CD14-positive monocyte (primary cell): Measurements from ENCODE around the gene ACO2. TPM values are rescaled to one million over a fixed set of nuclear protein-coding genes. Genes with fewer than 3 reads are reported as not detected.
A peak's percentile ranks its signal among the peaks of the same experiment; 100 is the strongest.

Experiments
- DNase-seq, 3 donors: peaks; one replicate each; pipeline ENCODE4 v3.0.0-alpha.2; 2011 to 2022
- H2AFZ ChIP-seq: 2 replicates; pipeline ENCODE4 v1.6.0; 2012; ENCODE audit warnings: mild to moderate bottlenecking, low read depth, low read length, inconsistent platforms; ENCODE audit not compliant: insufficient read depth, poor library complexity, severe bottlenecking
- H3K27ac ChIP-seq, 2 donors: 1 replicate in 1 of 2; 2 replicates in 1 of 2; pipeline ENCODE4 v1.5.1; 2012 to 2013; ENCODE audit warnings: low read length in 2 of 2, control low read depth in 1 of 2, inconsistent platforms in 1 of 2, low read depth in 1 of 2, mild to moderate bottlenecking in 1 of 2
- H3K27me3 ChIP-seq, 2 donors: one replicate each; pipeline versions ENCODE4 v1.6.0 to v1.6.1; 2011 to 2013; ENCODE audit warnings: low read length in 2 of 2; ENCODE audit not compliant: control insufficient read depth in 2 of 2, insufficient read depth in 2 of 2
- H3K36me3 ChIP-seq, 2 donors: replicated peaks in 1 of 2; 1 replicate in 1 of 2; 2 replicates in 1 of 2; pipeline versions ENCODE4 v1.5.1 to v1.6.1; 2012 to 2013; ENCODE audit warnings: low read length in 2 of 2, control low read depth in 1 of 2, inconsistent platforms in 1 of 2, mild to moderate bottlenecking in 1 of 2; ENCODE audit not compliant: insufficient read depth in 2 of 2, control insufficient read depth in 1 of 2
- H3K4me1 ChIP-seq, 2 donors: 1 replicate in 1 of 2; 2 replicates in 1 of 2; pipeline versions ENCODE4 v1.5.1 to v1.6.1; 2012 to 2013; ENCODE audit warnings: low read length in 2 of 2, control low read depth in 1 of 2, inconsistent platforms in 1 of 2, mild to moderate bottlenecking in 1 of 2, moderate library complexity in 1 of 2; ENCODE audit not compliant: insufficient read depth in 2 of 2, control insufficient read depth in 1 of 2
- H3K4me2 ChIP-seq: replicated peaks from 2 replicates; pipeline ENCODE3; 2012; ENCODE audit warnings: low read length, moderate library complexity, mild to moderate bottlenecking; ENCODE audit not compliant: poor library complexity, severe bottlenecking; ENCODE audit errors: extremely low read depth
- H3K4me3 ChIP-seq, 3 experiments: fragments of 200-600 bp in 1 of 3; sonication (generic) in 1 of 3; replicated peaks in 1 of 3; 1 replicate in 2 of 3; 2 replicates in 1 of 3; pipeline ENCODE4 v1.5.1; 2011 to 2013; ENCODE audit warnings: low read length in 3 of 3, mild to moderate bottlenecking in 3 of 3, control low read depth in 2 of 3, low read depth in 2 of 3, inconsistent platforms in 1 of 3, moderate library complexity in 1 of 3
- H3K79me2 ChIP-seq: 2 replicates; pipeline ENCODE4 v1.6.0; 2012; ENCODE audit warnings: mild to moderate bottlenecking, control low read depth, inconsistent platforms, low read length, moderate library complexity; ENCODE audit not compliant: insufficient read depth
- H3K9ac ChIP-seq: 2 replicates; pipeline ENCODE4 v1.6.0; 2017; ENCODE audit warnings: low read length, mild to moderate bottlenecking; ENCODE audit not compliant: insufficient read depth, poor library complexity, severe bottlenecking
- H3K9me3 ChIP-seq, 2 donors: replicated peaks in 1 of 2; 1 replicate in 1 of 2; 2 replicates in 1 of 2; pipeline versions ENCODE4 v1.5.1 to v1.6.1; 2012 to 2013; ENCODE audit warnings: low read length in 2 of 2, control low read depth in 1 of 2; ENCODE audit not compliant: control insufficient read depth in 1 of 2, insufficient read depth in 1 of 2
- H4K20me1 ChIP-seq: 2 replicates; pipeline ENCODE4 v1.6.0; 2012; ENCODE audit warnings: mild to moderate bottlenecking, low read length, control low read depth, moderate library complexity; ENCODE audit not compliant: insufficient read depth
- H3K27ac Mint-ChIP-seq, 7 donors: one replicate each; pipeline ENCODE4 v1.8.0; 2020; ENCODE audit warnings: mild to moderate bottlenecking in 7 of 7, mixed read lengths in 7 of 7, moderate library complexity in 6 of 7, inconsistent platforms in 2 of 7
- H3K27me3 Mint-ChIP-seq, 3 donors: one replicate each; pipeline ENCODE4 v1.8.0; 2021 to 2022; ENCODE audit warnings: low read depth in 3 of 3, mild to moderate bottlenecking in 3 of 3, mixed read lengths in 3 of 3, moderate library complexity in 3 of 3, inconsistent platforms in 1 of 3
- H3K36me3 Mint-ChIP-seq, 2 donors: one replicate each; pipeline ENCODE4 v1.8.0; 2020; ENCODE audit warnings: mixed read lengths in 2 of 2, inconsistent platforms in 1 of 2, mild to moderate bottlenecking in 1 of 2
- H3K4me1 Mint-ChIP-seq: one replicate; pipeline ENCODE4 v1.8.0; 2020; ENCODE audit warnings: mild to moderate bottlenecking, mixed read lengths
- H3K4me3 Mint-ChIP-seq, 2 donors: one replicate each; pipeline ENCODE4 v1.8.0; 2020; ENCODE audit warnings: mild to moderate bottlenecking in 2 of 2, mixed read lengths in 2 of 2, moderate library complexity in 1 of 2
- H3K9me3 Mint-ChIP-seq, 7 donors: one replicate each; pipeline ENCODE4 v1.8.0; 2020 to 2022; ENCODE audit warnings: mixed read lengths in 7 of 7, mild to moderate bottlenecking in 6 of 7, moderate library complexity in 6 of 7, inconsistent platforms in 2 of 7
- CTCF ChIP-seq: fragments of 200-600 bp; IDR thresholded peaks from one replicate; pipeline ENCODE4 v1.8.0; 2022; ENCODE audit warnings: antibody characterized with exemption, mild to moderate bottlenecking
- WGBS: methylation state at CpG from one replicate; pipeline ENCODE4 v1.1.5; 2013; ENCODE audit warnings: missing lambda C conversion rate; ENCODE audit not compliant: insufficient coverage; 5-methylcytosine and 5-hydroxymethylcytosine counted together
- intact Hi-C, 2 donors: fragments of 100-400 bp; cut with micrococcal nuclease; formaldehyde crosslinking; loops; one replicate each; pipeline versions ENCODE4 v1.15.0 to v1.15.1; 2023
- polyA plus RNA-seq, 3 donors: library from polyadenylated mRNA; depleted of rRNA in 1 of 3; unstranded in 2 of 3; stranded (reverse) in 1 of 3; fragments of 300-500 nt in 2 of 3; fragments of >200 nt in 1 of 3; fragmentation: Illumina TruSeq in 2 of 3; gene quantifications; 1 replicate in 2 of 3; 2 replicates in 1 of 3; pipeline ENCODE4 v1.2.3, GENCODE V29; 2012 to 2021

Gene ACO2
- polyA plus RNA-seq, 3 donors, result 56.8 to 75.8 (median 64.2) TPM

GRCh38 chr22:41491374-41492100 is 22.6 kb downstream of the ACO2 start:
- H3K4me1 ChIP-seq, result no peaks in the 10 kb centered on the region
- no peak overlapping the region for H2AFZ ChIP-seq
- no peak for TF ChIP-seq CTCF
- H3K9me3 ChIP-seq, result no peaks in the 10 kb centered on the region
- H3K9me3 Mint-ChIP-seq, result no peaks in the 10 kb centered on the region
- H4K20me1 ChIP-seq, result peaks cover 93% of the 10 kb centered on the region
- WGBS, result no CpG with 5 or more reads among the region's 5 CpGs
- intact Hi-C loops, result no loop called here
- no peak overlapping the region for H3K4me3 Mint-ChIP-seq
- H3K79me2 ChIP-seq, result peaks cover 93% of the 10 kb centered on the region
- peaks cover 0 to 52% of the 10 kb centered on the region in 2 donors for H3K36me3 ChIP-seq
- no peak overlapping the region for H3K9ac ChIP-seq
- H3K4me3 ChIP-seq, result no peak overlapping the region
- H3K27ac Mint-ChIP-seq, result peak overlapping the region in 2 of 7 donors; percentile 22 to 78
- no peak for DNase-seq
- no peaks in the 10 kb centered on the region for H3K27me3 Mint-ChIP-seq
- no peak overlapping the region for H3K27ac ChIP-seq
- peaks cover 6% of the 10 kb centered on the region for H3K4me1 Mint-ChIP-seq
- H3K36me3 Mint-ChIP-seq, result peaks cover 26 to 57% of the 10 kb centered on the region in 2 donors
- no peak overlapping the region for H3K4me2 ChIP-seq
- no peaks in the 10 kb centered on the region for H3K27me3 ChIP-seq

- 100% methylated on average over 4 of the region's 6 CpGs for WGBS
- H3K4me3 Mint-ChIP-seq, result no peak overlapping the region
- H3K4me2 ChIP-seq, result no peak overlapping the region
These were observed 29.5 kb downstream of the ACO2 start for GRCh38 chr22:41498303-41498835.

More at GRCh38 chr22:41498303-41498835, 29.5 kb downstream of the ACO2 start:
- Mint-ChIP-seq H3K4me1 (no peaks in the 10 kb centered on the region), H3K27ac (no peak overlapping the region), H3K9me3 (no peaks in the 10 kb centered on the region), H3K27me3 (peaks cover 0 to 1% (median 0%) of the 10 kb centered on the region in 3 donors), H3K36me3 (peaks cover 43 to 72% of the 10 kb centered on the region in 2 donors)
- no peak overlapping the region for H3K9ac ChIP-seq
- H4K20me1 ChIP-seq, result peaks cover 69% of the 10 kb centered on the region
- H3K4me3 ChIP-seq, result no peak overlapping the region
- intact Hi-C loops, result no loop called here
- no peaks in the 10 kb centered on the region for H3K4me1 ChIP-seq
- no peak overlapping the region for H3K27ac ChIP-seq
- H3K9me3 ChIP-seq, result no peaks in the 10 kb centered on the region
- H3K79me2 ChIP-seq, result peaks cover 62% of the 10 kb centered on the region
- H2AFZ ChIP-seq, result no peak overlapping the region
- H3K27me3 ChIP-seq, result no peaks in the 10 kb centered on the region
- TF ChIP-seq CTCF, result no peak
- DNase-seq, result no peak
- peaks cover 31 to 66% of the 10 kb centered on the region in 2 donors for H3K36me3 ChIP-seq
